ENCODE data around the gene PPIB.

PPIB gene

DNA sequence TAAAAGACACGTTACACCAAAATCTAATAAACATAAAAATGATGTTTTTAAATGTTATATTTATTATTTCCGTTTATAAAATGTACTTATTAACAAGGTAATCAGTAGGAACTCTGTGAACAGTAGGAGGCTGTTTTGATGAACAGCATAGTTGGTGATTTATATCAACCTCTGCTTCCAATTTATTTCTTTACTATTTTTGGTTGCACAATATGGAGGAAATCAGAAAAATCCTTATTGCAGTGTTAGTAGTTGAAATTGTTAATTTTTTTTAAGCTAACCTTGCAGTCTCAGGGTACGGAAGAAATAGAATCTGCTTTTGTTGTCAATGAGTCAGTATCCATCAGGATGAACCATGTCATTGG lies 16.3 kb downstream of the PPIB start:
- H3K4me3 ChIP-seq (replicated peaks; ENCODE audit: low read depth, low read length), result no peak overlapping the region
- TF ChIP-seq, protein P1, sequence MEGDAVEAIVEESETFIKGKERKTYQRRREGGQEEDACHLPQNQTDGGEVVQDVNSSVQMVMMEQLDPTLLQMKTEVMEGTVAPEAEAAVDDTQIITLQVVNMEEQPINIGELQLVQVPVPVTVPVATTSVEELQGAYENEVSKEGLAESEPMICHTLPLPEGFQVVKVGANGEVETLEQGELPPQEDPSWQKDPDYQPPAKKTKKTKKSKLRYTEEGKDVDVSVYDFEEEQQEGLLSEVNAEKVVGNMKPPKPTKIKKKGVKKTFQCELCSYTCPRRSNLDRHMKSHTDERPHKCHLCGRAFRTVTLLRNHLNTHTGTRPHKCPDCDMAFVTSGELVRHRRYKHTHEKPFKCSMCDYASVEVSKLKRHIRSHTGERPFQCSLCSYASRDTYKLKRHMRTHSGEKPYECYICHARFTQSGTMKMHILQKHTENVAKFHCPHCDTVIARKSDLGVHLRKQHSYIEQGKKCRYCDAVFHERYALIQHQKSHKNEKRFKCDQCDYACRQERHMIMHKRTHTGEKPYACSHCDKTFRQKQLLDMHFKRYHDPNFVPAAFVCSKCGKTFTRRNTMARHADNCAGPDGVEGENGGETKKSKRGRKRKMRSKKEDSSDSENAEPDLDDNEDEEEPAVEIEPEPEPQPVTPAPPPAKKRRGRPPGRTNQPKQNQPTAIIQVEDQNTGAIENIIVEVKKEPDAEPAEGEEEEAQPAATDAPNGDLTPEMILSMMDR (IDR thresholded peaks at IDR 0.05; ENCODE audit: insufficient read depth, low read length, poor library complexity, severe bottlenecking), result no peak
- DNase-seq (ENCODE audit: extremely low read depth, insufficient read length), result no peak
- peaks cover under 1% of the 10 kb centered on the region for H3K36me3 ChIP-seq (ENCODE audit: control insufficient read depth, insufficient read depth, low read length)
- H3K27me3 ChIP-seq (replicated peaks; ENCODE audit: control insufficient read depth, insufficient read depth, low read length), result no peaks in the 10 kb centered on the region

DNA sequence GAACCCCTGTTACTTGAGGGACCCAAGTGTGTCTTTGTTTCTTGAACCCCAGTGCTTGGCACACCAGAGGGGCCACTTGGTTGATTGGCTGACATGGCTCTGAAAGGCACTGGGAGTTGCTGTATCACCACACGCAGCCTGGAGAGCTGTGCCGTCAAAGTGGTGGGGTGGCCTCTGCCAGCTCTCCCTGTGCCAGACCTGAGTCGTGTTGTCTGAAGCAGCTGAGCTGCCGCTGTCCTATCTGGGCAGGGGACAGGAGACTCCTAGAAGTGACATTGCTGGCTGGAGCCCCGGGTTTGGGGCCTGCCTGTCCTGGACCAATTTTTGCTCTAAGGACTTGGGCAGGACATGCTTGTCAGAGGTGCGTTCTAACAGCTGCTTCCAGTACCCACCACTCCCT lies 16.8 kb downstream of the PPIB start:
- H3K36me3 ChIP-seq (ENCODE audit: control insufficient read depth, insufficient read depth, low read length), result peaks cover 3% of the 10 kb centered on the region
- TF ChIP-seq, protein P1 (IDR thresholded peaks at IDR 0.05; ENCODE audit: insufficient read depth, low read length, poor library complexity, severe bottlenecking), result no peak
- DNase-seq (ENCODE audit: extremely low read depth, insufficient read length), result no peak

DNA sequence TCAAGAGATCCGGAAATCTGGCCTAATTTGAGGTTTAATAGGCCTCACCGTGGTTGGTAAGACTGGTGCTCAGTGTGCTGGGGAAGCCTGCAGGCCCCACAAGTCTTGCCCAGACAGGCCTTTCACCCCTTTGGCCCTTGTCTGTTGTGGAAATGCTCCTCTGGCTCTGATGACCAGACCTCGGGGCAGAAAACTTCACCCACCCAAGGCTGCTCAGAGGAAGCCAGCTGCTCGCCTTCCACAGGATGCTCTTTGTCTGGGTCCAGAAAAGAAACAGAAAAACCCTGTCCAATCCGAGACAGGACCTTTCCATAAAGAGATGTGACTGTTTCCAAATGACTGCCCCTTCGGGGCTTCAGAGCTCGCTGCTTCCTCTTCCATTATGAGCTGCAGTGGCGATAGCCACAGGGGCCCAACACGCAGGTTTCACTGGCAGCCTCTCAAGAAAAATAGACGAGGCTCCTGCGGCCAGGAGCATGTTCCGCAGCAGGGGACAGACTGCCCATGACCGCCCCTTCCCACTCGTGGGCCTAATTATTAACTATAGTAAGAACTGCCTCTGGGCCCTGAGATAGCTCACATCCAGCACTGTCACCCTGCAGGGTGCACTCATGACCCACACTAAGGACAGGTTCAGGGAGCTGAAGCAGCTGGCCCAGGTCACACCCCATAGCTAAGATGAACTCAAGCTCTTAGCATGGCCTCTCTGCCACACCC lies 18.1 kb downstream of the PPIB start:
- Histone ChIP-seq H3K4me3 (replicated peaks; ENCODE audit: low read depth, low read length) (no peak overlapping the region), H3K36me3 (ENCODE audit: control insufficient read depth, insufficient read depth, low read length) (peaks cover 3% of the 10 kb centered on the region), H3K27me3 (replicated peaks; ENCODE audit: control insufficient read depth, insufficient read depth, low read length) (no peaks in the 10 kb centered on the region)
- DNase-seq (ENCODE audit: extremely low read depth, insufficient read length), result peak; percentile 77
- TF ChIP-seq, protein P1 (IDR thresholded peaks at IDR 0.05; ENCODE audit: insufficient read depth, low read length, poor library complexity, severe bottlenecking), result no peak

More for the DNA sequence above, 16.8 kb downstream of the PPIB start:
- H3K4me3 ChIP-seq (replicated peaks; ENCODE audit: low read depth, low read length), result no peak overlapping the region
- no peaks in the 10 kb centered on the region for H3K27me3 ChIP-seq (replicated peaks; ENCODE audit: control insufficient read depth, insufficient read depth, low read length)

DNA sequence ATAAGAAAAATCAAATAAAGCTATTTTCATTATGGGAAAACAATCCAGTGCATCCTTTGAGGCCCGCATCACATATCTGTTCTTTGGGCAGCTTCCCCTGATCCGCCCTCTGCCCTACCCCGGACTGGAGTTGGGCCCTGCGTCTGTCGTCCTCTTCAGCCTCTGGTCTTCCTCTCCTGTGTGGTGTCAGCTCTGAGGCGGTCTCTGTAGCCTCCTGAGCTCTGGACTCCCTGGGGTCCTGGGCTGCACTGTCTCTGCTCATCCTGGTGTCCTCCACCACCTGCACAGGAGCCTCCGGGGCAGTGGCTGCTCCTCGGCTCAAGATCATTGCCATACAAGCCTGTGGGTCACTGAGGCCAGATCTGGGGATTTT lies 18.6 kb downstream of the PPIB start:
- Histone ChIP-seq H3K27me3 (replicated peaks; ENCODE audit: control insufficient read depth, insufficient read depth, low read length) (no peaks in the 10 kb centered on the region), H3K36me3 (ENCODE audit: control insufficient read depth, insufficient read depth, low read length) (peaks cover 3% of the 10 kb centered on the region), H3K4me3 (replicated peaks; ENCODE audit: low read depth, low read length) (peak overlapping the region; percentile 2; the same call in 1 of the 2 replicates)
- TF ChIP-seq, protein P1 (IDR thresholded peaks at IDR 0.05; ENCODE audit: insufficient read depth, low read length, poor library complexity, severe bottlenecking), result no peak
- no peak for DNase-seq (ENCODE audit: extremely low read depth, insufficient read length)

DNA sequence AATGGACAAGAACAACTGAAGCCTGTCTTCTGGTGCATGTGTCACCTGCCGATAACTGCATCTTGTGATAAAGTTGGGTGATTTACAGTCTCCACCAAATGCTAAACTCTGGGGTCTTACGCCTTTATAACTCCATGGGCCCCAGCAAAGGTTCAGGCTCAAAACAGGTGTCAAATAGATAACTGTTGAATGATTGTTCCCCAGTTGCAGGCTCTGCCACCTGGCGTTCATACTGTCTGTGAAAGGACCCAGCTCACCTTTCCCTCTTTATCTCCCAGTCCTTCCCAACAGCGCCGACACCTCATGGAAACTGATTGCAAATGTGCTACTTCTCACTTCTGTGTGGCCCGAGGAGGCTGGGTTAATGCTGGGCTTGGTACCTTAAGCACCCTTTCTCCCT lies 19.5 kb downstream of the PPIB start:
- no peak for DNase-seq (ENCODE audit: extremely low read depth, insufficient read length)
- Histone ChIP-seq H3K36me3 (ENCODE audit: control insufficient read depth, insufficient read depth, low read length) (peaks cover 8% of the 10 kb centered on the region), H3K27me3 (replicated peaks; ENCODE audit: control insufficient read depth, insufficient read depth, low read length) (no peaks in the 10 kb centered on the region), H3K4me3 (replicated peaks; ENCODE audit: low read depth, low read length) (no peak overlapping the region)
- TF ChIP-seq, protein P1 (IDR thresholded peaks at IDR 0.05; ENCODE audit: insufficient read depth, low read length, poor library complexity, severe bottlenecking), result no peak

All from GM06990 (cell line).